ENCODE results near the gene LURAP1L. TPM values are rescaled to one million over a fixed set of nuclear protein-coding genes. Genes with fewer than 3 reads are reported as not detected.

LURAP1L gene, protein sequence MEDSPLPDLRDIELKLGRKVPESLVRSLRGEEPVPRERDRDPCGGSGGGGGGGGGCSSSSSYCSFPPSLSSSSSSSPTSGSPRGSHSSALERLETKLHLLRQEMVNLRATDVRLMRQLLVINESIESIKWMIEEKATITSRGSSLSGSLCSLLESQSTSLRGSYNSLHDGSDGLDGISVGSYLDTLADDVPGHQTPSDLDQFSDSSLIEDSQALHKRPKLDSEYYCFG
- total RNA-seq: 1 to 10 TPM; 2.3 to 4.7 (median 3.2) TPM

GRCh38 chr9:12774861-12775678, at the start of gene LURAP1L:
LURAP1L (plus strand) TSS chr9:12775020; CDS start chr9:12775716, 696 bp downstream.
- Histone ChIP-seq H3K27ac (peak within 1 kb of the TSS; percentile 61 to 80 (median 74)), H3K27me3 (no peaks in the 10 kb centered on the region), H3K36me3 (no peaks in the 10 kb centered on the region), H3K9me3 (no peaks in the 10 kb centered on the region), H3K4me1 (peaks cover 0 to 5% of the 10 kb centered on the region in 2 donors), H3K4me3 (replicated peaks in 1 of 3) (peak within 1 kb of the TSS; percentile 35 to 87 (median 61))
- TF ChIP-seq, protein P1, sequence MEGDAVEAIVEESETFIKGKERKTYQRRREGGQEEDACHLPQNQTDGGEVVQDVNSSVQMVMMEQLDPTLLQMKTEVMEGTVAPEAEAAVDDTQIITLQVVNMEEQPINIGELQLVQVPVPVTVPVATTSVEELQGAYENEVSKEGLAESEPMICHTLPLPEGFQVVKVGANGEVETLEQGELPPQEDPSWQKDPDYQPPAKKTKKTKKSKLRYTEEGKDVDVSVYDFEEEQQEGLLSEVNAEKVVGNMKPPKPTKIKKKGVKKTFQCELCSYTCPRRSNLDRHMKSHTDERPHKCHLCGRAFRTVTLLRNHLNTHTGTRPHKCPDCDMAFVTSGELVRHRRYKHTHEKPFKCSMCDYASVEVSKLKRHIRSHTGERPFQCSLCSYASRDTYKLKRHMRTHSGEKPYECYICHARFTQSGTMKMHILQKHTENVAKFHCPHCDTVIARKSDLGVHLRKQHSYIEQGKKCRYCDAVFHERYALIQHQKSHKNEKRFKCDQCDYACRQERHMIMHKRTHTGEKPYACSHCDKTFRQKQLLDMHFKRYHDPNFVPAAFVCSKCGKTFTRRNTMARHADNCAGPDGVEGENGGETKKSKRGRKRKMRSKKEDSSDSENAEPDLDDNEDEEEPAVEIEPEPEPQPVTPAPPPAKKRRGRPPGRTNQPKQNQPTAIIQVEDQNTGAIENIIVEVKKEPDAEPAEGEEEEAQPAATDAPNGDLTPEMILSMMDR (IDR thresholded peaks at IDR 0.05): no peak
- TF ChIP-seq POLR2A (IDR thresholded peaks at IDR 0.05): peak in 1 of 2 donors; percentile 72
- peak; percentile 38 to 52 for DNase-seq
- intact Hi-C loops (cut with DNase I): no loop called here
- 1% methylated on average over 34 of the region's 34 CpGs for WGBS, 2 donors

DNA sequence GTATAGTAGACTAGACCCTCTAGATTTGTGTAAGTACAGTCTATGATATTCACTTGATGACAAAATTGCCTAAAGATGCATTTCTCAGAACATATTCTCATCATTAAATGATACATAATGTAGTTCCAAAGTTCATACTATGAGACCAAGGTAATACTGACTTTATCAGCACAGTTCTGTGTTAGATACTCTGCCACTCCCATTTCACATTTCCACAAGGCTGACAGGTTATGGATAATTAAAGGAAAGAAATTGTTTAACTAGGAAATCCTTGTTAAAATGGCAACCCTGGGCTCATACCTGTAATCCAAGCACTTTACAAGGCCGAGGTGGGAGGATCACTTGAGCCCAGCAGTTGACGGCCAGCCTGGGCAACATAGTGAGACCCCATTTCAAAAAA, 48.0 kb upstream of the LURAP1L start:
- Histone ChIP-seq H3K27me3 (no peaks in the 10 kb centered on the region), H3K36me3 (no peaks in the 10 kb centered on the region), H3K9me3 (no peaks in the 10 kb centered on the region), H3K4me3 (replicated peaks in 1 of 3) (no peak overlapping the region), H3K4me1 (no peaks in the 10 kb centered on the region), H3K27ac (no peak overlapping the region)
- 91 to 97% methylated on average over 2 of the region's 2 CpGs for WGBS, 2 donors
- no peak for DNase-seq
- TF ChIP-seq, protein P1 (IDR thresholded peaks at IDR 0.05): no peak
- intact Hi-C loops (cut with DNase I): no loop called here

DNA sequence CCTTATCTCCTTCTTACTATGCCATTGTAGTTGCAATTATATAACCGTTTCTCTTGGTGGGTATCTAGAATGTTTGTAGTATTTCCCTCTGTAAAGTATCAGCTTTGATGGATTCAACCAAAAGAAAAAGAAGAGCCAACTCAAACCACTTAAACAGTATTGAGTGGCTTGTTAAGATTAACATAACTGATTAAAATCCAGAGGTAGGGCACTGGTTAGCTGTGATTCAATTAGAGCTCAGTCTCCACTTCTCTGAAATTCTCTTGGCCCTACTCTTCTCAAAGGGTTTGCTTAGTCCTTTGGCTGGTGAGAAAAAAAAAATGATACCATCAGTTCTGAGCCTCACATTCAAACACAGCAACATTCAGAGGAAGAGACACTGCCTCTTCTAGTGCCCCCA, 44.6 kb upstream of the LURAP1L start:
- Histone ChIP-seq H3K36me3 (no peaks in the 10 kb centered on the region), H3K27me3 (no peaks in the 10 kb centered on the region), H3K9me3 (no peaks in the 10 kb centered on the region), H3K27ac (no peak overlapping the region), H3K4me3 (replicated peaks in 1 of 3) (no peak overlapping the region), H3K4me1 (no peaks in the 10 kb centered on the region)
- TF ChIP-seq, protein P1 (IDR thresholded peaks at IDR 0.05): no peak
- TF ChIP-seq POLR2A (IDR thresholded peaks at IDR 0.05): no peak
- DNase-seq: no peak
- 57 to 75% methylated on average over 1 of the region's 1 CpG for WGBS, 2 donors
- intact Hi-C loops (cut with DNase I): no loop called here

GRCh38 chr9:12730927-12731326, 43.9 kb upstream of the LURAP1L start:
- Histone ChIP-seq H3K4me3 (replicated peaks in 1 of 3) (no peak overlapping the region), H3K36me3 (no peaks in the 10 kb centered on the region), H3K4me1 (no peaks in the 10 kb centered on the region), H3K27me3 (no peaks in the 10 kb centered on the region), H3K27ac (no peak overlapping the region), H3K9me3 (no peaks in the 10 kb centered on the region)
- TF ChIP-seq, protein P1 (IDR thresholded peaks at IDR 0.05): no peak
- no peak for TF ChIP-seq POLR2A (IDR thresholded peaks at IDR 0.05)
- intact Hi-C loops (cut with DNase I): no loop called here
- DNase-seq: no peak

DNA sequence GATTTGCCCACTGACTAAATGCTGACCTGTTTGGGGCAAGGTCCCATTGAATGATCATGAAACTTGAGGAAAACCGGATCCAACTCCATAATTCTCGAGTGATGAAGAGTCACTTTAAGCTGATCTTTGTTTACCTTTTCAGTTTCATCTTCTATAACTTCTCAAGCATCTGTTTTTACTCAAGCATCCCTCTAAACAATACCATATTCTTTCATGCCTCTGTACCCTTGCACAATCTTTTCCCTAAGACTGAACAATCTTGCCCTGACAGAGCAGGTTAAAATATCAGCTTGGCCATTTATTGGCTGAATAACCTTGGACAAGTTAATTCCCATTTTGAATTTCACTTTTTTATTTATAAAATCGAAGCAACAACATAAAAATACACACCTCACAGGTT, 41.8 kb upstream of the LURAP1L start:
- Histone ChIP-seq H3K4me3 (replicated peaks in 1 of 3) (no peak overlapping the region), H3K27me3 (no peaks in the 10 kb centered on the region), H3K36me3 (no peaks in the 10 kb centered on the region), H3K9me3 (no peaks in the 10 kb centered on the region), H3K27ac (no peak overlapping the region), H3K4me1 (no peaks in the 10 kb centered on the region)
- no peak for DNase-seq
- intact Hi-C loops (cut with DNase I): no loop called here
- TF ChIP-seq, protein P1 (IDR thresholded peaks at IDR 0.05): no peak
- TF ChIP-seq POLR2A (IDR thresholded peaks at IDR 0.05): no peak
- WGBS, 2 donors: 85 to 86% methylated on average over 3 of the region's 3 CpGs

Data from thyroid gland (tissue), 4 donors.